SK-N-SH (cell line): Measurements from ENCODE around the gene SF3B1. TPM values are rescaled to one million over a fixed set of nuclear protein-coding genes. Genes with fewer than 3 reads are reported as not detected.
A peak's percentile ranks its signal among the peaks of the same experiment; 100 is the strongest.
"Not testable (repeated sequence)": the region's sequence is repeated elsewhere in the genome, so short reads cannot be mapped to it uniquely, and the experiment has no call there.

Source experiments
- CTCF ChIA-PET: fragments of 300-600, 350-600 bp; formaldehyde crosslinking; extraction: SDS; loops from one replicate; lab custom pipeline; 2021; lab: Yijun Ruan, JAX
- POLR2A ChIA-PET: fragments of 350-600 bp; sonication (Branson Sonifier 250); formaldehyde crosslinking; extraction: SDS; loops from one replicate; lab custom pipeline; 2020; ENCODE audit warnings: antibody characterized with exemption, inconsistent platforms; lab: Yijun Ruan, JAX
- DNase-seq: peaks from one replicate; pipeline ENCODE4 v3.0.0; 2012
- H2AFZ ChIP-seq: fragments of 200-600 bp; sonication (generic); 2 replicates; pipeline ENCODE4 v1.8.1; 2016; ENCODE audit warnings: antibody characterized with exemption, mild to moderate bottlenecking, low read depth
- H3F3A ChIP-seq: fragments of 200-600 bp; sonication (generic); replicated peaks from 2 replicates; pipeline ENCODE3; 2016; ENCODE audit warnings: antibody characterized with exemption, mild to moderate bottlenecking; ENCODE audit not compliant: insufficient read depth
- H3K27ac ChIP-seq, 2 experiments: fragments of 200-500 bp in 1 of 2; fragments of 200-600 bp in 1 of 2; sonication (Bioruptor generic) in 1 of 2; sonication (generic), shearing (Covaris generic) in 1 of 2; 2 replicates each; pipeline versions ENCODE4 v1.5.1 to v1.6.1; 2014 to 2016; ENCODE audit warnings: low read depth in 2 of 2, inconsistent platforms in 1 of 2, low read length in 1 of 2, mild to moderate bottlenecking in 1 of 2, mixed read lengths in 1 of 2
- H3K27me3 ChIP-seq: fragments of 200-600 bp; sonication (generic), shearing (Covaris generic); 2 replicates; pipeline ENCODE4 v1.6.1; 2016; ENCODE audit warnings: mixed run types; ENCODE audit not compliant: insufficient read depth
- H3K36me3 ChIP-seq, 2 experiments: fragments of 200-500 bp in 1 of 2; fragments of 200-600 bp in 1 of 2; sonication (Bioruptor generic) in 1 of 2; sonication (generic) in 1 of 2; replicated peaks in 1 of 2; 2 replicates each; pipeline versions ENCODE3 to v1.5.1; 2014 to 2016; ENCODE audit warnings: low read length in 1 of 2, mild to moderate bottlenecking in 1 of 2; ENCODE audit not compliant: insufficient read depth in 2 of 2, control insufficient read depth in 1 of 2
- H3K4me1 ChIP-seq, 2 experiments: fragments of 200-500 bp in 1 of 2; fragments of 200-600 bp in 1 of 2; sonication (Bioruptor generic) in 1 of 2; sonication (generic), shearing (Covaris generic) in 1 of 2; 2 replicates each; pipeline versions ENCODE4 v1.5.1 to v1.6.1; 2014 to 2016; ENCODE audit warnings: low read depth in 1 of 2, low read length in 1 of 2, mixed run types in 1 of 2; ENCODE audit not compliant: insufficient read depth in 2 of 2, control insufficient read depth in 1 of 2
- H3K4me2 ChIP-seq: fragments of 200-600 bp; sonication (generic), shearing (Covaris generic); 2 replicates; pipeline ENCODE4 v1.6.1; 2017; ENCODE audit warnings: mixed run types
- H3K4me3 ChIP-seq, 2 experiments: fragments of 200-500 bp in 1 of 2; fragments of 200-600 bp in 1 of 2; sonication (Bioruptor generic) in 1 of 2; sonication (generic), shearing (Covaris generic) in 1 of 2; 2 replicates each; pipeline versions ENCODE4 v1.5.1 to v1.8.1; 2014 to 2016; ENCODE audit warnings: low read depth in 2 of 2, inconsistent platforms in 1 of 2, low read length in 1 of 2, mild to moderate bottlenecking in 1 of 2, mixed read lengths in 1 of 2, moderate library complexity in 1 of 2
- H3K79me2 ChIP-seq: fragments of 200-600 bp; sonication (generic); 2 replicates; pipeline ENCODE4 v1.8.1; 2017; ENCODE audit warnings: mild to moderate bottlenecking; ENCODE audit not compliant: insufficient read depth
- H3K9ac ChIP-seq: fragments of 200-600 bp; sonication (generic); 2 replicates; pipeline ENCODE4 v1.6.1; 2017; ENCODE audit warnings: mixed run types
- H3K9me2 ChIP-seq: fragments of 200-600 bp; sonication (generic); 2 replicates; pipeline ENCODE4 v1.6.1; 2017; ENCODE audit warnings: mixed run types
- H3K9me3 ChIP-seq: fragments of 200-600 bp; sonication (generic); 2 replicates; pipeline ENCODE4 v1.6.1; 2017; ENCODE audit warnings: mixed run types, mild to moderate bottlenecking, moderate library complexity
- H4K20me1 ChIP-seq: fragments of 200-600 bp; sonication (generic); 2 replicates; pipeline ENCODE4 v1.6.1; 2017; ENCODE audit warnings: mild to moderate bottlenecking, mixed run types; ENCODE audit not compliant: insufficient read depth
- CTCF ChIP-seq: fragments of 200-600 bp; sonication (generic); IDR thresholded peaks from 2 replicates; pipeline ENCODE4 v1.6.1; 2017; ENCODE audit warnings: antibody characterized with exemption, mild to moderate bottlenecking, moderate library complexity
- ELF1 ChIP-seq: IDR thresholded peaks from 2 replicates; pipeline ENCODE4 v1.4.0; 2012
- FOSL2 ChIP-seq: IDR thresholded peaks from 2 replicates; pipeline ENCODE4 v1.4.0; 2012; ENCODE audit warnings: low read depth, mild to moderate bottlenecking, moderate library complexity, borderline replicate concordance
- GATA2 ChIP-seq: sonication (generic); formaldehyde crosslinking; IDR thresholded peaks from 2 replicates; pipeline ENCODE4 v1.5.0; 2020; ENCODE audit warnings: mild to moderate bottlenecking, missing genetic modification reagents
- JUND ChIP-seq: IDR thresholded peaks from 2 replicates; pipeline ENCODE4 v1.4.0; 2012
- MEF2A ChIP-seq: IDR thresholded peaks from 2 replicates; pipeline ENCODE4 v1.4.0; 2012; ENCODE audit warnings: low read depth, borderline replicate concordance
- MXI1 ChIP-seq: IDR thresholded peaks from 2 replicates; pipeline ENCODE4 v1.6.1; 2012; ENCODE audit warnings: mild to moderate bottlenecking, low read depth, low read length, improper control_type of control experiment
- NFIC ChIP-seq: IDR thresholded peaks from 2 replicates; pipeline ENCODE4 v1.4.0; 2012; ENCODE audit warnings: borderline replicate concordance
- POLR2AphosphoS5 ChIP-seq: IDR thresholded peaks from 2 replicates; pipeline ENCODE4 v1.6.1; 2012; ENCODE audit warnings: low read depth, low read length
- RXRA ChIP-seq: IDR thresholded peaks from 2 replicates; pipeline ENCODE4 v1.4.0; 2012; ENCODE audit warnings: low read depth, mild to moderate bottlenecking, borderline replicate concordance
- TCF12 ChIP-seq: IDR thresholded peaks from 2 replicates; pipeline ENCODE4 v1.4.0; 2012
- TEAD4 ChIP-seq: IDR thresholded peaks from 2 replicates; pipeline ENCODE4 v1.4.0; 2012; ENCODE audit warnings: mild to moderate bottlenecking, borderline replicate concordance; ENCODE audit not compliant: insufficient read depth
- YY1 ChIP-seq: IDR thresholded peaks from 2 replicates; pipeline ENCODE4 v1.4.0; 2012; ENCODE audit warnings: low read depth, mild to moderate bottlenecking
- WGBS: methylation state at CpG from one replicate; pipeline ENCODE4 v1.1.6; 2017; ENCODE audit warnings: low lambda C conversion rate; 5-methylcytosine and 5-hydroxymethylcytosine counted together
- polyA plus RNA-seq, 3 experiments: library from polyadenylated mRNA; depleted of rRNA; stranded (reverse); fragments of >200 nt; gene quantifications; 2 replicates each; pipeline ENCODE4 v1.2.3, GENCODE V29; 2012
- TF ChIP-seq, protein P1 (sequence below): IDR thresholded peaks from 2 replicates; pipeline ENCODE4; 2012

Gene SF3B1
- polyA plus RNA-seq, 1 of the 3 experiments (the other 2 are of a cell fraction) = 162 TPM

GRCh38 chr2:197372592-197372991 lies 62.2 kb downstream of the SF3B1 start (continued):
- TF ChIP-seq FOSL2 = no peak
- no peak for TF ChIP-seq MEF2A
- no peak for TF ChIP-seq RXRA
- no peak for TF ChIP-seq POLR2AphosphoS5
- TF ChIP-seq ELF1 = no peak
- TF ChIP-seq MXI1 = no peak
- TF ChIP-seq, protein P1, sequence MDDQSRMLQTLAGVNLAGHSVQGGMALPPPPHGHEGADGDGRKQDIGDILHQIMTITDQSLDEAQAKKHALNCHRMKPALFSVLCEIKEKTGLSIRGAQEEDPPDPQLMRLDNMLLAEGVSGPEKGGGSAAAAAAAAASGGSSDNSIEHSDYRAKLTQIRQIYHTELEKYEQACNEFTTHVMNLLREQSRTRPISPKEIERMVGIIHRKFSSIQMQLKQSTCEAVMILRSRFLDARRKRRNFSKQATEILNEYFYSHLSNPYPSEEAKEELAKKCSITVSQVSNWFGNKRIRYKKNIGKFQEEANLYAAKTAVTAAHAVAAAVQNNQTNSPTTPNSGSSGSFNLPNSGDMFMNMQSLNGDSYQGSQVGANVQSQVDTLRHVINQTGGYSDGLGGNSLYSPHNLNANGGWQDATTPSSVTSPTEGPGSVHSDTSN = no peak
- no peak for TF ChIP-seq JUND
- no peak for TF ChIP-seq TEAD4
- TF ChIP-seq TCF12 = no peak
- TF ChIP-seq GATA2 (CRISPR knock-in tag) = no peak
- no peak for TF ChIP-seq CTCF

- H3K9me2 ChIP-seq, H3K79me2 ChIP-seq, H3K4me1 ChIP-seq, DNase-seq, H3K27me3 ChIP-seq, H3F3A ChIP-seq, H3K36me3 ChIP-seq, H3K9me3 ChIP-seq, H2AFZ ChIP-seq, H3K4me2 ChIP-seq, H3K9ac ChIP-seq, H4K20me1 ChIP-seq, H3K4me3 ChIP-seq, H3K27ac ChIP-seq, POLR2A ChIA-PET: not testable (repeated sequence)
- CTCF ChIA-PET = interaction anchor here (2.6 kb wide), 1 partner anchor 257 kb away, joined by 10 read pairs; no protein-coding TSS in a partner anchor
- WGBS = 100% methylated on average over 3 of the region's 31 CpGs
These were observed 64.2 kb downstream of the SF3B1 start for GRCh38 chr2:197370664-197371063.

DNA sequence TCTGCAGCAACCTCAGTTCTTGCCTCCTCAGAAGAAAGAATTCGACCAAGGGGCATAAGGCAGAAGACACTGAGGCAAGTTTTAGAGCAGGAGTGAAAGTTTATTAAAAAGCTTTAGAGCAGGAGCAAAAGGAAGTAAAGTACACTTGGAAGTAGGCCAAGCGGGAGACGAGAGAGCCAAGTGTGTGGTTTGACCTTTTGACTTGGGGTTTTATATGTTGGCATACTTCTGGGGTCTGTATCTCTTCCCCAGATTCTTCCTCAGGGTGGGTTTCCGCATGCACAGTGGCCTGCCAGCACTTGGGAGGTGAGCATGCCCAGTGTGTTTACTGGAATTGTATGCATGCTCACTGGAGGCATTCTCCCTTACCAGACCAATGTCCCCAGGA lies 64.9 kb downstream of the SF3B1 start:
- no peaks in the 10 kb centered on the region for H3K9me2 ChIP-seq
- H2AFZ ChIP-seq = no peak overlapping the region
- no peak overlapping the region for H3K9ac ChIP-seq
- peaks cover 0 to 2% of the 10 kb centered on the region in 2 experiments; a peak in 1 of 4 replicates for H3K4me1 ChIP-seq
- 77% methylated on average over 4 of the region's 4 CpGs for WGBS
- H3K27ac ChIP-seq = 0 out of 4 replicates have a peak overlapping the region, but pooled peaks of 1 of the 2 experiments have one; percentile 30
- ChIA-PET POLR2A (no interaction called here), CTCF (interaction anchor here (0.6 to 2.2 kb wide), 3 partner anchors 8 to 257 kb away, joined by 3 to 10 read pairs (median 4); no protein-coding TSS in a partner anchor)
- no peaks in the 10 kb centered on the region for H3F3A ChIP-seq
- H3K9me3 ChIP-seq = no peaks in the 10 kb centered on the region
- no peaks in the 10 kb centered on the region for H3K27me3 ChIP-seq
- no peak overlapping the region for H3K4me3 ChIP-seq
- H3K36me3 ChIP-seq = no peaks in the 10 kb centered on the region
- H3K4me2 ChIP-seq = no peak overlapping the region
- H4K20me1 ChIP-seq = no peaks in the 10 kb centered on the region
- TF ChIP-seq YY1 = no peak
- peak; percentile 27; the same call in 1 of the 2 replicates for TF ChIP-seq NFIC
- H3K79me2 ChIP-seq = no peaks in the 10 kb centered on the region
- no peak for DNase-seq
